ENCODE data around the gene ELL2. TPM values are rescaled to one million over a fixed set of nuclear protein-coding genes. Genes with fewer than 3 reads are reported as not detected.

The ELL2 gene
- polyA plus RNA-seq, 1 donor (not counting 4 experiments of a cell fraction or from before 2014, with no cell fraction given), result 100 TPM

DNA sequence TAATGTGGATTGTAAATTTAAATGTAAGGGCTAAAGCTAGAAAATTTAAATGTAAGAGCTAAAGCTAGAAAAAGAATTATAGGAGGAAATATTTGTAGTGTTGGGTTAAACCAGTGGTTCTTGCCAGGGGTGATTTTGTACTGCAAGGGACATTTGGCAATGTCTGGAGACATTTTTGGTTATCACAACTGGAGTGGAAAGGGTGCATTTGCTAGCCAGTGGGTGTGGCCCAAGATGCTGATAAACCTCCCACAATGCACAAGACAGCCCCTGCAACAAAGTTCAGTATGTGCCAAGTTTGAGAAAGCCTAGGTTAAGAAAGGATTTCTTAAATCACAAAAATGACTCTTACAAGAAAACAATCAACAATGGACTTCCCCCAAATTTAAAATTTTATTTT lies 31.6 kb upstream of the ELL2 start:
- Histone ChIP-seq H3K4me3 (ENCODE audit: control insufficient read depth in 2 of 3, extremely low read depth in 1 of 3, insufficient read depth in 2 of 3, low read depth in 1 of 3, low read length in 3 of 3) (no peak overlapping the region), H3K27me3 (ENCODE audit: control insufficient read depth, extremely low read depth, insufficient read depth, low read length) (no peaks in the 10 kb centered on the region), H3K79me2 (ENCODE audit: control insufficient read depth, insufficient read depth, low read length) (no peaks in the 10 kb centered on the region), H3K4me1 (ENCODE audit: control insufficient read depth, extremely low read depth, insufficient read depth, low read length) (peaks cover 3% of the 10 kb centered on the region), H3K9me3 (ENCODE audit: control insufficient read depth, low read depth, low read length) (no peaks in the 10 kb centered on the region), H2AFZ (ENCODE audit: control insufficient read depth, low read length) (no peak overlapping the region), H3K36me3 (ENCODE audit: control insufficient read depth in 2 of 2, extremely low read depth in 1 of 2, insufficient read depth in 2 of 2, low read length in 2 of 2) (no peaks in the 10 kb centered on the region), H3K9ac (ENCODE audit: control insufficient read depth, extremely low read depth, insufficient read depth, low read length) (no peak overlapping the region), H3K27ac (ENCODE audit: control insufficient read depth, insufficient read depth, low read length) (no peak overlapping the region), H3K9me1 (ENCODE audit: control insufficient read depth, extremely low read depth, insufficient read depth, low read length) (no peaks in the 10 kb centered on the region), H3K4me2 (ENCODE audit: control insufficient read depth, extremely low read depth, insufficient read depth, low read depth, low read length) (no peak overlapping the region), H4K20me1 (ENCODE audit: control insufficient read depth, extremely low read depth, insufficient read depth, low read length) (no peaks in the 10 kb centered on the region)
- no peak for TF ChIP-seq EZH2 (IDR thresholded peaks at IDR 0.05; ENCODE audit: low read length)
- TF ChIP-seq, protein P1, sequence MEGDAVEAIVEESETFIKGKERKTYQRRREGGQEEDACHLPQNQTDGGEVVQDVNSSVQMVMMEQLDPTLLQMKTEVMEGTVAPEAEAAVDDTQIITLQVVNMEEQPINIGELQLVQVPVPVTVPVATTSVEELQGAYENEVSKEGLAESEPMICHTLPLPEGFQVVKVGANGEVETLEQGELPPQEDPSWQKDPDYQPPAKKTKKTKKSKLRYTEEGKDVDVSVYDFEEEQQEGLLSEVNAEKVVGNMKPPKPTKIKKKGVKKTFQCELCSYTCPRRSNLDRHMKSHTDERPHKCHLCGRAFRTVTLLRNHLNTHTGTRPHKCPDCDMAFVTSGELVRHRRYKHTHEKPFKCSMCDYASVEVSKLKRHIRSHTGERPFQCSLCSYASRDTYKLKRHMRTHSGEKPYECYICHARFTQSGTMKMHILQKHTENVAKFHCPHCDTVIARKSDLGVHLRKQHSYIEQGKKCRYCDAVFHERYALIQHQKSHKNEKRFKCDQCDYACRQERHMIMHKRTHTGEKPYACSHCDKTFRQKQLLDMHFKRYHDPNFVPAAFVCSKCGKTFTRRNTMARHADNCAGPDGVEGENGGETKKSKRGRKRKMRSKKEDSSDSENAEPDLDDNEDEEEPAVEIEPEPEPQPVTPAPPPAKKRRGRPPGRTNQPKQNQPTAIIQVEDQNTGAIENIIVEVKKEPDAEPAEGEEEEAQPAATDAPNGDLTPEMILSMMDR (optimal IDR thresholded peaks at IDR 0.05 in 1 of 3, IDR thresholded peaks at IDR 0.05 in 1 of 3, conservative IDR thresholded peaks at IDR 0.05 in 1 of 3; ENCODE audit: extremely low read depth in 1 of 3, insufficient read depth in 2 of 3, low read length in 3 of 3), result no peak
- no peak for DNase-seq (ENCODE audit: low read depth, low spot score)
- no peak for FAIRE-seq
- dilution Hi-C loops (cut with MboI; ENCODE audit: extremely low pct_ligation_motif_present, low sequenced_read_pairs), result no loop called here

DNA sequence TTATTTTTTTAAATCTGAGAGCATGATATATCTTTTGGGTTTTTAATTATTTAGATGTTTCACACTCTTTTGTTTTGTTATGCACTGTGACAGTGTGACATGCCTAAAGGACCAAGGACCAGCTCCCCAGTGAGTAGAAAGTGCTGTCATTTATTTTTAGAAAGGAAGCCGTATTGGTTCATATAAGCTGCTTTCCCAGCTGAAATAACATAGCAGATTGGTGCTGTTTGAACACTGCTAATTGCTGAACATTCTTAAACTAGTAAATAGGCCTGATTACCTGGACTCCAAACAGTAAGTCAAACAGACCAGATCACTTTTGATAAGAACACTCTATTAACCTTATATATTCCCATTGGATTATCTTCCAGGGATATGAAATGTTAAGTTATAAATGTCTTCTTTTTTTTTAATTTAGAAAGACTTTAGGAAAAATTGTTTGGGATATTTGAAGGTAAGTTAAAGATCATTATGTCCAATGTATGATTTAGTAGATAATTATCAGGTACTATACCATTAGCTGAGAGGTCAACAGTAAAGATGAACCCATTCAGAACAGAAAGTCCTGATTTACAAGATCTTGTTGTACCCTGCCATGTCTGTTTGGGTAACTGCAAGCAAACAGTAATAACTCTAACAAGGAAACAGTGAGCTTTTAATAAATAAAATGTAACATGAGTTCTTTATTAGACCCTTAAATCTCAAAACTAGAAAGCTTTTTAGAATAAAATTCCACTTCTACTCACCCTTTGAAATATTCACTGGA lies 27.8 kb upstream of the ELL2 start:
- FAIRE-seq (no peak), DNase-seq (ENCODE audit: low read depth, low spot score) (no peak)
- H3K9me3 ChIP-seq (ENCODE audit: control insufficient read depth, low read depth, low read length), result no peaks in the 10 kb centered on the region
- H3K9me1 ChIP-seq (ENCODE audit: control insufficient read depth, extremely low read depth, insufficient read depth, low read length), result no peaks in the 10 kb centered on the region
- no peaks in the 10 kb centered on the region for H3K79me2 ChIP-seq (ENCODE audit: control insufficient read depth, insufficient read depth, low read length)
- dilution Hi-C loops (cut with MboI; ENCODE audit: extremely low pct_ligation_motif_present, low sequenced_read_pairs), result no loop called here
- H3K4me3 ChIP-seq (ENCODE audit: control insufficient read depth in 2 of 3, extremely low read depth in 1 of 3, insufficient read depth in 2 of 3, low read depth in 1 of 3, low read length in 3 of 3), result no peak overlapping the region
- H3K27me3 ChIP-seq (ENCODE audit: control insufficient read depth, extremely low read depth, insufficient read depth, low read length), result no peaks in the 10 kb centered on the region
- H3K4me1 ChIP-seq (ENCODE audit: control insufficient read depth, extremely low read depth, insufficient read depth, low read length), result peaks cover 5% of the 10 kb centered on the region
- H4K20me1 ChIP-seq (ENCODE audit: control insufficient read depth, extremely low read depth, insufficient read depth, low read length), result no peaks in the 10 kb centered on the region
- H3K27ac ChIP-seq (ENCODE audit: control insufficient read depth, insufficient read depth, low read length), result no peak overlapping the region
- no peak overlapping the region for H2AFZ ChIP-seq (ENCODE audit: control insufficient read depth, low read length)
- H3K36me3 ChIP-seq (ENCODE audit: control insufficient read depth in 2 of 2, extremely low read depth in 1 of 2, insufficient read depth in 2 of 2, low read length in 2 of 2), result no peaks in the 10 kb centered on the region
- H3K9ac ChIP-seq (ENCODE audit: control insufficient read depth, extremely low read depth, insufficient read depth, low read length), result no peak overlapping the region
- TF ChIP-seq, protein P1 (optimal IDR thresholded peaks at IDR 0.05 in 1 of 3, IDR thresholded peaks at IDR 0.05 in 1 of 3, conservative IDR thresholded peaks at IDR 0.05 in 1 of 3; ENCODE audit: extremely low read depth in 1 of 3, insufficient read depth in 2 of 3, low read length in 3 of 3), result no peak
- no peak for TF ChIP-seq EZH2 (IDR thresholded peaks at IDR 0.05; ENCODE audit: low read length)
- H3K4me2 ChIP-seq (ENCODE audit: control insufficient read depth, extremely low read depth, insufficient read depth, low read depth, low read length), result no peak overlapping the region
